ENCODE measurements around the gene BTBD9.

DNA sequence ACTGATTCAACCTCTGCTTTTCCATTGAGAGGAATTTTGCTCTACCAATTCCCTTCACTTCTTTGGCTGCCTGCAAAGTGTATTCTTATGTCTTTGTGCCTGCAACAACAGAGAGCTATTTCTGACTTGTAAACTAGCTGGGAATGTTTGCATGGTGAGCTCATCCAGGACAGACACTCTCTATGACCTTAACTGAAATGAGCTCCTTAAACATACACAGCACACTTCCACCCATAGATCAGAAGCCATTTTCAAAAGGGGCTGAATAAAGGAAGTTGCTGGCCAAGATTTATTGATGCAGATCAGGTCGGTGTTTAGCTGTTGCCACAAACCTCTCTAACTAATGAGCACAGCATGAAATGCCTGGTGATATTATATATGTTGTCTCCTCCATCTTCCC lies 377.7 kb downstream of the BTBD9 start:
- TF ChIP-seq, protein P1, sequence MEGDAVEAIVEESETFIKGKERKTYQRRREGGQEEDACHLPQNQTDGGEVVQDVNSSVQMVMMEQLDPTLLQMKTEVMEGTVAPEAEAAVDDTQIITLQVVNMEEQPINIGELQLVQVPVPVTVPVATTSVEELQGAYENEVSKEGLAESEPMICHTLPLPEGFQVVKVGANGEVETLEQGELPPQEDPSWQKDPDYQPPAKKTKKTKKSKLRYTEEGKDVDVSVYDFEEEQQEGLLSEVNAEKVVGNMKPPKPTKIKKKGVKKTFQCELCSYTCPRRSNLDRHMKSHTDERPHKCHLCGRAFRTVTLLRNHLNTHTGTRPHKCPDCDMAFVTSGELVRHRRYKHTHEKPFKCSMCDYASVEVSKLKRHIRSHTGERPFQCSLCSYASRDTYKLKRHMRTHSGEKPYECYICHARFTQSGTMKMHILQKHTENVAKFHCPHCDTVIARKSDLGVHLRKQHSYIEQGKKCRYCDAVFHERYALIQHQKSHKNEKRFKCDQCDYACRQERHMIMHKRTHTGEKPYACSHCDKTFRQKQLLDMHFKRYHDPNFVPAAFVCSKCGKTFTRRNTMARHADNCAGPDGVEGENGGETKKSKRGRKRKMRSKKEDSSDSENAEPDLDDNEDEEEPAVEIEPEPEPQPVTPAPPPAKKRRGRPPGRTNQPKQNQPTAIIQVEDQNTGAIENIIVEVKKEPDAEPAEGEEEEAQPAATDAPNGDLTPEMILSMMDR (optimal IDR thresholded peaks at IDR 0.05 in 1 of 3, IDR thresholded peaks at IDR 0.05 in 1 of 3, conservative IDR thresholded peaks at IDR 0.05 in 1 of 3; ENCODE audit: extremely low read depth in 1 of 3, insufficient read depth in 2 of 3, low read length in 3 of 3), result no peak
- TF ChIP-seq EZH2 (IDR thresholded peaks at IDR 0.05; ENCODE audit: low read length), result no peak
